PC-3 (cell line): ENCODE measurements around the gene GPR78. TPM values are rescaled to one million over a fixed set of nuclear protein-coding genes. Genes with fewer than 3 reads are reported as not detected.

Experiments
- ATAC-seq: fragments of 200-7000 bp; cut with Tn5 transposase; 2 replicates; pipeline ENCODE4 v1.9.1; 2020; ENCODE audit warnings: mild to moderate bottlenecking, moderate library complexity
- BruUV-seq: library from RNA; stranded (reverse); fragments of 400-500 nt; replicated peaks from 2 replicates; lab custom pipeline; 2021; lab: Mats Ljungman, UMichigan
- CTCF ChIA-PET: fragments of 300-600 bp; sonication (Branson Sonifier 250); formaldehyde crosslinking; loops from one replicate; lab custom pipeline; 2022; ENCODE audit warnings: antibody characterized with exemption; lab: Charles Lee
- POLR2A ChIA-PET: fragments of 300-600 bp; sonication (Branson Sonifier 250); formaldehyde crosslinking; loops from one replicate; lab custom pipeline; 2022; ENCODE audit warnings: antibody characterized with exemption; ENCODE audit not compliant: unreplicated experiment; lab: Charles Lee
- DNase-seq: peaks from one replicate; pipeline ENCODE4 v3.0.0-alpha.2; 2015
- H2AFZ ChIP-seq: fragments of 300-600 bp; sonication (generic); 2 replicates; pipeline ENCODE4 v1.6.0; 2016; ENCODE audit warnings: antibody characterized with exemption, low read length
- H3F3A ChIP-seq: fragments of 300-600 bp; sonication (generic); one replicate; pipeline ENCODE4 v1.6.0; 2017; ENCODE audit warnings: antibody characterized with exemption, low read length, control low read depth, mild to moderate bottlenecking; ENCODE audit not compliant: unreplicated experiment
- H3K27ac ChIP-seq: fragments of 300-600 bp; sonication (generic); 2 replicates; pipeline ENCODE4 v1.5.1; 2016; ENCODE audit warnings: mild to moderate bottlenecking, low read length
- H3K27me3 ChIP-seq: fragments of 300-600 bp; sonication (generic); 2 replicates; pipeline ENCODE4 v1.6.1; 2016; ENCODE audit warnings: low read length, mixed read lengths
- H3K36me3 ChIP-seq: fragments of 300-600 bp; sonication (generic); 2 replicates; pipeline ENCODE4 v1.6.1; 2016; ENCODE audit warnings: low read depth, mixed run types, low read length, mixed read lengths
- H3K4me1 ChIP-seq: fragments of 300-600 bp; sonication (generic); 2 replicates; pipeline ENCODE4 v1.5.1; 2016; ENCODE audit warnings: low read length; ENCODE audit not compliant: insufficient read depth
- H3K4me2 ChIP-seq: fragments of 300-600 bp; sonication (generic); 2 replicates; pipeline ENCODE4 v1.6.0; 2016; ENCODE audit warnings: low read length
- H3K4me3 ChIP-seq: fragments of 300-600 bp; sonication (generic); 2 replicates; pipeline ENCODE4 v1.5.1; 2016; ENCODE audit warnings: mild to moderate bottlenecking, low read length, mixed read lengths
- H3K79me2 ChIP-seq: fragments of 300-600 bp; sonication (generic); 2 replicates; pipeline ENCODE4 v1.6.1; 2017; ENCODE audit warnings: low read length, mixed read lengths
- H3K9ac ChIP-seq: fragments of 300-600 bp; sonication (generic); 2 replicates; pipeline ENCODE4 v1.6.0; 2016; ENCODE audit warnings: mild to moderate bottlenecking, low read length
- H3K9me2 ChIP-seq: fragments of 300-600 bp; sonication (generic); replicated peaks from 2 replicates; pipeline ENCODE4 v1.6.1; 2016; ENCODE audit warnings: mixed run types, low read length, mixed read lengths
- H3K9me3 ChIP-seq: fragments of 300-600 bp; sonication (generic); 2 replicates; pipeline ENCODE4 v1.6.1; 2016; ENCODE audit warnings: low read length, mixed read lengths
- H4K20me1 ChIP-seq: fragments of 300-600 bp; sonication (generic); 2 replicates; pipeline ENCODE4 v1.6.1; 2016; ENCODE audit warnings: low read length, mixed read lengths
- CTCF ChIP-seq: fragments of 300-600 bp; sonication (generic); conservative IDR thresholded peaks from 2 replicates; pipeline ENCODE4 v1.5.1; 2017; ENCODE audit warnings: antibody characterized with exemption, low read depth, mild to moderate bottlenecking, low read length
- EZH2 ChIP-seq: fragments of 300-600 bp; sonication (generic); IDR thresholded peaks from one replicate; pipeline ENCODE4 v1.6.1; 2017; ENCODE audit warnings: antibody characterized with exemption, mild to moderate bottlenecking, low read length; ENCODE audit not compliant: unreplicated experiment
- EZH2phosphoT487 ChIP-seq: fragments of 300-600 bp; sonication (generic); IDR thresholded peaks from 2 replicates; pipeline ENCODE4 v1.6.1; 2018; ENCODE audit warnings: mild to moderate bottlenecking, antibody characterized with exemption, low read length, borderline replicate concordance
- intact Hi-C: fragments of 100-400 bp; cut with micrococcal nuclease; formaldehyde crosslinking; loops from 2 replicates; pipeline ENCODE4 v1.9.0; 2023
- total RNA-seq: library from RNA; depleted of rRNA; stranded (reverse); fragments of >200 nt; gene quantifications from 2 replicates; pipeline ENCODE4 v1.2.3, GENCODE V29; 2014

GPR78 gene
- total RNA-seq, 1 experiment from 2014 or later: 2.0 TPM

- no peaks in the 10 kb centered on the region for H4K20me1 ChIP-seq
- H2AFZ ChIP-seq: no peak overlapping the region
- no TSS peak for BruUV-seq
- peak overlapping the region; percentile 92; the same call in 1 of the 2 replicates for H3K27ac ChIP-seq
- ATAC-seq: no peak
- ChIA-PET POLR2A (no interaction called here), CTCF (no interaction called here)
- peak overlapping the region; percentile 67; the same call in 1 of the 2 replicates for H3K4me2 ChIP-seq
- H3K36me3 ChIP-seq: no peaks in the 10 kb centered on the region
- no peaks in the 10 kb centered on the region for H3K79me2 ChIP-seq
- peak overlapping the region; percentile 43 for H3K9ac ChIP-seq
- H3K27me3 ChIP-seq: no peaks in the 10 kb centered on the region
- no peaks in the 10 kb centered on the region for H3F3A ChIP-seq
- TF ChIP-seq EZH2phosphoT487 (no peak), EZH2 (no peak), CTCF (no peak)
- no peak overlapping the region for H3K4me3 ChIP-seq
- intact Hi-C loops: no loop called here
- no peak for DNase-seq
- no peaks in the 10 kb centered on the region for H3K9me2 ChIP-seq
- no peaks in the 10 kb centered on the region for H3K9me3 ChIP-seq
- H3K4me1 ChIP-seq: peaks cover 59% of the 10 kb centered on the region
Observed at GRCh38 chr4:8557151-8558076, 22.8 kb upstream of the GPR78 start.

DNA sequence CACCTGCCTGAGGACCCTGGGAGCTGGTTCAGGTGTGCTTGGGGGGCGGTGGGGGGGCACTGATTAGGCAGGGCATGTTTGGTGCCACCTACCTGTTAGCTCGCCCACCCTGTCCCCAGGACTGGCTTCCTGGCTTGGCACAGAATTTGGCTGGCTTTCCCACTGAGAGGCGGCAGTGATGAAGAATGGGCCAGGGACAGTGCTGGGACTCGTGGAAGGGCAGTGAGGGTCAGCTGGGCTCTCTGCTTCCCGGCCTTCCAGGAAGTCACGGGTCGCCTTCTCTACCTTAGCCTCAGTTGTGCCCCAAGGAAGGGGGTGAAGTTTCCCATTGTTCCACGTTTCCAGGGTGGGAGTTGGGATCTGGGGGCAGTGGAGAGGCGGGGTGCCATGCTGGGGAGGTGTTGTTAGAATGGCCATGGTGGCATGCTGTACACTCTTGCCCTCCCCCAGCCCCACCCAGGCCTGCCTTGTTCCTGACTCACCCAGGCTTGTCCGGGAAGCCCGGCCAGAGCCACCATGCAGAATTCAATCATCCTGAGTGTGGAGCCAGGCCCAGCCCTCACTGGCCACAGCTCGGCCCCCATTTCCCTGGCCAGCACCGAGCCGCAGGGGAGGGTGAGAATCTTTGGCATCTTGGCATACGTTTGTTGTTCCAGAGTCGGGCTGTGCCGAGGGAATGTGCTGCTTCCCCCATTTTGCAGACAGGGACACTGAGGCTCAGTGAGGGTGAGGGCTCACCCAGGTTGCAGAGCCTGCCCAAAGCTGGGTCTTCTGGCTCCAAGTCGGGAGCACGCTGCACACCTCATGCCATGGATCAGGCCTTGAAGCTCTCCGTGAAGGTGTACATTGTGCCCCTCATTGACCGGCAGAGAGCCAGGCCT is 21.9 kb upstream of the GPR78 start:
- Histone ChIP-seq H2AFZ (peak overlapping the region; percentile 55; the same call in 1 of the 2 replicates), H3K4me1 (peaks cover 59% of the 10 kb centered on the region), H3K9me3 (no peaks in the 10 kb centered on the region), H3K9me2 (no peaks in the 10 kb centered on the region), H4K20me1 (no peaks in the 10 kb centered on the region), H3K4me2 (peak overlapping the region; percentile 67), H3K27ac (peak overlapping the region; percentile 92), H3K36me3 (no peaks in the 10 kb centered on the region), H3K9ac (peak overlapping the region; percentile 43), H3F3A (no peaks in the 10 kb centered on the region), H3K79me2 (no peaks in the 10 kb centered on the region), H3K4me3 (no peak overlapping the region), H3K27me3 (no peaks in the 10 kb centered on the region)
- CTCF ChIA-PET: no interaction called here
- ATAC-seq: peak; percentile 79
- DNase-seq: peak; percentile 68
- no TSS peak for BruUV-seq
- TF ChIP-seq CTCF: no peak
- TF ChIP-seq EZH2phosphoT487: no peak
- no peak for TF ChIP-seq EZH2
- POLR2A ChIA-PET: no interaction called here
- intact Hi-C loops: no loop called here
